GM18907 (cell line): ENCODE measurements around the gene HGFAC.
"Not testable (repeated sequence)": the region's sequence is repeated elsewhere in the genome, so short reads cannot be mapped to it uniquely, and the experiment has no call there.

ENCODE experiments used
- ATAC-seq: cut with Tn5 transposase; IDR thresholded peaks from one replicate; pipeline ENCODE4 v1.9.1; 2021; ENCODE audit warnings: mild to moderate bottlenecking, moderate library complexity; ENCODE audit not compliant: unreplicated experiment

Gene HGFAC

GRCh38 chr4:3459156-3459555 is 17.4 kb downstream of the HGFAC start:
- ATAC-seq, result not testable (repeated sequence)

GRCh38 chr4:3460926-3461325 is 19.2 kb downstream of the HGFAC start:
- no peak for ATAC-seq

DNA sequence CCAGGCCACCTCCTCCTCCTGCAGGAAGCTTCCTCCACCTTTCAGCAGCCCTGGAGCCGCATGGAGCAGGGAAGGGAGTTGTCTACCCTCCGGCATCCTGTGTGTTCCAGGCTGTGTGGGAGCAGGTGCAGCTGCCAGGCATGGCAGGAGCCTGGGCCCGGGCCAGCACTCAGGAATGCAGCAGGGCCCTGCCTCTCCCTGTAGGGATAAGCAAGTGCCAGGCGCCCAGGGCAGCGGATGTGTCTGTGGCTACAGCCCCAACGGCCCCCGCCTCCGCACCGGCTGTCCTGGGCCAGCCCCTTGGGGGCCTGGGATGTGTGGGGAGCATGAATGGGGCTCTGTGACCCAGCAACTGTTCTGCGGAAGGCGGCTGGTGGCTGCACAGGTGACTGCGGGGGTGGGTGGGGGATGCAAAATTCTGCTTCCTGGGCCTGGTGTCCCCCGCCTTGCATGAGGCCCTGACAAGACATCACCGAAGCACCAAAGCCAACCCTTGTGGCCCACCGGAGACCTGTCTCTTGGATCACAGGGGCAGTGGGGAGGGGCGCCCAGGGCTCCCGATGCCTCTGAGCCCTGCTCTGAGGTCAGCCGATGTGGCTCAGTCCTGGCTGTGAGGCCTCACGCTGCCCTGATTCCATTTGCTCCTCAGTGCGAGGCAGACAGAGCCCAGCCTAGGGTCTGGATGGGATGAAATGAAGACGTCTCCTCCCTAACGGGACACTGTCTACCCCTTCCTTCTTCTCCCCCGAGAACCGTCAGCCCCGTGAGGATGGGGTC is 19.9 kb downstream of the HGFAC start:
- no peak for ATAC-seq

- ATAC-seq, result no peak
These were observed 20.6 kb downstream of the HGFAC start for GRCh38 chr4:3462321-3462789.

GRCh38 chr4:3462790-3463415 is 21.1 kb downstream of the HGFAC start, which contains the start of gene DOK7:
DOK7 (plus strand) TSS chr4:3463306; CDS start chr4:3463376, 70 bp downstream.
- no peak for ATAC-seq

DNA sequence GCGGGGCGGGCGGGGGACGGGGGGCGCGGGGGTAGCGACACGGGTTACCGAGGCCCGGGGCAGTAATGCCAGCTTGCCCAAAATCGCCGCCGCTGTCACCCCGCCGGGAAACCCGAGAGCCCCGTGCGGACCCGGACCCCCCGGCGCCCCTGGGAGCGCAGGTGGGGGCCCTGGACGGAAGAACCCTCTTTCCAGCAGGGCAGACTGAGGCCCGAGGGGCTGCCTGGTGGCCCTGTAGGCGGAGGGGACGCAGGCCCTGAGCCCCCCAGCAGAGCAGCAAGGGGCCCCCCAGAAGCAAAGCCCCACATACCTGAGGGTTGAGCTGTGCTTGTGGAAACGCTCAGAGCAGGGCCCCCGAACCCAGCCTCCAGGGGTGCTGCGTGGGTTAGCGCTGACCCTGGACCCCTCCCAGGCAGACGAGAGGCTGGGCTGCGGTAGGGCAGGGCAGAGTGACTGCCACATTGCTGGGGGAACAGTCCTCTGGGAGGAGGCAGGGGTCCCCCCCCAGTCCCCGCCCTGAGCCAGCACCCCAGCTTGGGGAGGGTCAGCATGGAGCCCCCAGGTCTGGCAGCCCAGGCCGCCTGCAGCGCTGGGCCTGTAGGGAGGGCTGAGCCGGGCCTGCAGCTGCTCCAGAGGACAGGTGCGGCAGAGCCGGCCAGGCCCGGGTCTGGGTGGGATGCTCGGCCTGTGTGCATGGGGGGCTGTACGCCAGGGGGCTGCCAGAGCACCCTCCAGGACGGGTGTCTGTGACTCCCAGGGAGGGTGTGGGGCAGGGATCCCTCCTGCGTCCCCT is 22.0 kb downstream of the HGFAC start:
- ATAC-seq, result no peak

- no peak for ATAC-seq
These were observed 22.7 kb downstream of the HGFAC start for GRCh38 chr4:3464349-3464905.

GRCh38 chr4:3464911-3465697 is 23.3 kb downstream of the HGFAC start:
- ATAC-seq, result no peak

DNA sequence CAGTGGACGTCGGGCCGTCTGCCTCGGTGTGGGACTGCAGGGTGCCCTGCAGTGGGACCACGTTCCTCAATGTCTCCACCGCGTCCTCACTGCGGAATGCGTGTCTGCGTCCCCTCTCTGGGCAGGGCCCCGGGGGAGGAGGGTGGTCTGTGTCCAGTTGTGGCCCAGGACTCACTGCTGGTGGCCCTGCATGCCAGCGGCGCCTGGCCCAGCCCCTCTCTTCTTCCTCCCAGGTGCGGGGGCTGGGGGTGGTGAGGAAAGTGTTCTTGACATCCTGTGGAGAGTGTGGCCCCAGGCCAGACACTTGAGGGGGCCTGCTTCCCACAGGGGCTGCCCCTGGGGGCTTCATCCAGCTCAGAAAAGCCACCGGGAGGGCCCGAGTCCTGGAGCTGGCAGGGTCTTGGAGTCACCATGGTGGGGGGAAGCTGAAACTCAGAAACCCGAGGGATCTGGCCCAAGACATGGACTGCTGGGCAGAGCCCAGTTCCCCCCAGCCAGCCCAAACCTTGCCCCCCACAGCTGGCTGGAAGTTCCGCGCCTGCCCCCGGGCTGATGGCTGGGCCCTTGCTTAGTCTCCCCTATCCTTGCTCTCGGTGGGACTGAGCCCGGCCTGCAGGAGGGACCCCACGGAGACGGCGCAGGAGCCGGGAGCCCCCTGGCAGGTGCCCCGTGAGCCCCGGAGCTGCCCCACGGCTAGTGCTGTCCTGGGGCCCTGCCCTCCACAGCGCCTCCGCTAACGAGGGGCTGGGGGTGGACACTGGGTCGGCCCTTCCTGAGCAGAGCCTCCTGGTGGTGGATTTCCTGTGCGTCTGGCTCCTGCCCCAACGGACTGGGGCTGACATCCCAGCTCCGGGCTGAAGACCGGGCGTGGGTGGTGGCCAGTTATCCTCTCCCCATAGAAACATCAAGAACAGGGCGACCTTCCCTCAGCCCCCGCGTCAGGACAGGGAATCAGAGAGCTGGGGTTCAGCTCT is 24.2 kb downstream of the HGFAC start:
- no peak for ATAC-seq

DNA sequence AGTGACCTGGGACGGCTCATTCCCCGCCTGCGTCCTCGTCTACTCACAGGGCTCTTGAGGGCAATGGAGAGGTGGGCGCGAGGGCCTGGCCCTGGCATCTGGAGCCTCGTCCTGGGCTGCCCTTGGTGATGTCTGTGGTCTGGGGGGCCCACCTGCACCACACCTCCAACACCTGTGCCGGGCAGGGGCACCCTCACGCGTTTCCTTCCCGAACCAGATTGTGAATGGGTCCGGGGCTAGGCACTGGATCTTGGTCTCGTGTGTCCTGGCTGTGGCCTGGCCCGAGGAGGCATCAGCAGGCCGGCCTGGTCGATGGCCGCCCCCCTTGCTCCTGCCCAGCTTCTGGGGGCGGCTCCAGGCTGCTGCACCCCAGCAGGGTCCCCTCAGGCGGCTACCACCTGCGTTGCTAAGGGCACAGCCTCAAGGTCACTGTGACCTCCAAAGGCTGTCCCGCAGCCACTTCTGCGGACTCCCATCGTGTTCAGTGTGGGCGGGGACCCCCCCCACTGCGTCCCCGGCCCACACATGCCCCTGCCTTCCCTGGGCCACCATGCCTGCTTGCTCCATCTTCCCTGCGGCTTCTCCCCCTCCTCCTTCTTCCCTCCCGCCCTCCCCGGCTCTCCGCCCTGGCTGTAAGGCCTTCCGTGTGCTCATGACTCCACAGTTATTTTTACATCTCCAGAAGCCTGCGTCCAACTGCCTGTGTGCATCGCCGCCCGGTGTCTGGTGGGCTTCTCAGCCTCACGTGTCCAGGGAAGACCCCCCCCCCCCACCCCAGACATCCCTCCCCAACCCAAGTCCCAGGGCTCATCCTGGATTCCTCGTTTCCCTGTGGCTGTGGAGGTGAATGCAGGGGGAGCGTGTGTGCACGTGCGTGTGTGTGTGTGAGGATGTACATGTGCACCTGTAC is 25.2 kb downstream of the HGFAC start:
- no peak for ATAC-seq

DNA sequence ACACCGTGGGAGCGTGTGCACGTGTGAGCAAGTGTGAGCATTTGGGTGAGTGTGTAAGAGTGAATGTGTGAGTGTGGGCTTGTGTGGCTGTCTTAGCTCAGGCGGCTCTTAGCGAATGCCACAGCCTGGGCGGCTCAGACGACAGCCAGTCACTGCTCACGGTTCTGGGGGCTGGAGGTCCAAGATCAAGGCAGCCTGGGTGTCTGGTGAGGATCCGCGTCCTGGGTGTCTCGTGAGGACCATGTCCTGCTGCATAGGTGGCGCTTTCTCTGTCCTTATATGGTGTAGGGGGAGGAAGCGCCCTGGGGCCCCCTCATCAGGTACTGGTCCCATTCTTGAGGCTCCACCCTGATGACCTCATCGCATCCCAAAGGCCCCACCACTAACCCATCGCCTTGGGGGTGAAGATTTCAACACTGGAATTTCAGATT is 25.8 kb downstream of the HGFAC start:
- no peak for ATAC-seq

GRCh38 chr4:3468154-3468553 is 26.4 kb downstream of the HGFAC start:
- ATAC-seq, result no peak

- ATAC-seq, result no peak
These were observed 27.0 kb downstream of the HGFAC start for GRCh38 chr4:3468804-3469203.

DNA sequence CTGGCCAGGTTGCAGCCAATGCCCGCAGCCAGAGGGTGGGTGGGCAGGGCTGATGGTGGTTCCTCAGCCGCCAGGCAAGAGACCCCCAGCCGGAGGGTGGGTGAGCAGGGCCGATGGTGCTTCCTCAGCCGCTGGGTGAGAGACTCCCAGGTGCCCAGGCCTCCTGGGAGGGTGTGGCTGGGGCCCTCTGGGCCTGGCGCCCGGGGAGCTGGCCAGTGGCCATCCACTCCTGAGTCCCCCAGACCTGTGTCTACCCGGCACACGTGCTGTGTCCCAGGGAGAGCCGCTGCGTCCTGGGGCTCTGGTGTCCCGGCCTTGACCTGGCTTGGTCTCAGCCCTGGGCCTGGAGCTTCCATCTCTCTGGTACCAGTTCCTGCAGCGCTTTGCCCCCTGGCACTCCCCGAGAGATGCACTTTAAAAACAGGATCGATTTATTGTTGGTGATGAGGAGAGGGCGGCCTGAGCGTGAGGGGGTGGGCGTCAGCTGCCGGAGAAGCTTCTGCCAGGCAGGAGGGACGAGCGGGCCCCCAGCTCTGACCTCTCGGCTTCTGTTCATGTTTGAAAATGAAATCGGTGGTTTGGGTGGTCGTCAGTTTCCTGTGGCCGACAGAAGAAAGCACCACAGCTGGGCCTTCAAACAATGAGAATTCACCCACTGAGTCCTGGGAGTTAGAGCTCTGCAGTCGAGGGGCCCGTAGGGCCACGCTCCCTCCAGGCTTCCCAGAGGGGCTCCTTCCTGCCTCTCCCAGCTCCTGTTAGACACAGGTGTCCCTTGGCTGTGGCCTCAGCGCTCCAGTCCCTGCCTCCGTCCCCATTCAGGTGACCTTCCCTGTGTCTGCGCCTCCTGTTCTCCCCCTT is 27.8 kb downstream of the HGFAC start:
- no peak for ATAC-seq

GRCh38 chr4:3470244-3471097 is 28.7 kb downstream of the HGFAC start:
- no peak for ATAC-seq

- ATAC-seq, result no peak
These were observed 29.5 kb downstream of the HGFAC start for GRCh38 chr4:3471098-3471760.
